ENCODE measurements around the gene FSD1L. TPM values are rescaled to one million over a fixed set of nuclear protein-coding genes. Genes with fewer than 3 reads are reported as not detected.

Gene FSD1L
- total and polyA plus RNA-seq, 4 donors = 17.6 to 61.1 (median 25.7) TPM

GRCh38 chr9:105415662-105415980 is 32.2 kb upstream of the FSD1L start:
- Histone ChIP-seq H3K36me3 (ENCODE audit: control insufficient read depth, insufficient read depth, low read length) (no peaks in the 10 kb centered on the region), H3K4me3 (ENCODE audit: low read depth, low read length) (no peak overlapping the region), H3K4me1 (ENCODE audit: control insufficient read depth, insufficient read depth, low read length) (peaks cover 3% of the 10 kb centered on the region), H3K27me3 (ENCODE audit: control insufficient read depth, insufficient read depth, low read length) (no peaks in the 10 kb centered on the region), H3K9me3 (ENCODE audit: control insufficient read depth, insufficient read depth, low read length) (no peaks in the 10 kb centered on the region), H3K27ac (ENCODE audit: low read depth, low read length) (no peak overlapping the region)
- WGBS (ENCODE audit: insufficient coverage) = 100% methylated on average over 1 of the region's 8 CpGs
- DNase-seq (ENCODE audit: low read depth in 4 of 6, low spot score in 6 of 6) = no peak

GRCh38 chr9:105416840-105417239 is 31.0 kb upstream of the FSD1L start:
- WGBS (ENCODE audit: insufficient coverage) = no CpG with 5 or more reads among the region's 1 CpG
- Histone ChIP-seq H3K9me3 (ENCODE audit: control insufficient read depth, insufficient read depth, low read length) (no peaks in the 10 kb centered on the region), H3K27ac (ENCODE audit: low read depth, low read length) (no peak overlapping the region), H3K4me1 (ENCODE audit: control insufficient read depth, insufficient read depth, low read length) (peaks cover 3% of the 10 kb centered on the region), H3K4me3 (ENCODE audit: low read depth, low read length) (no peak overlapping the region), H3K27me3 (ENCODE audit: control insufficient read depth, insufficient read depth, low read length) (no peaks in the 10 kb centered on the region), H3K36me3 (ENCODE audit: control insufficient read depth, insufficient read depth, low read length) (no peaks in the 10 kb centered on the region)
- DNase-seq (ENCODE audit: low read depth in 4 of 6, low spot score in 6 of 6) = no peak

- DNase-seq (ENCODE audit: low read depth in 4 of 6, low spot score in 6 of 6) = peak in 2 of 6 donors; percentile 29 to 92
- WGBS (ENCODE audit: insufficient coverage) = 25% methylated on average over 2 of the region's 3 CpGs
- no peaks in the 10 kb centered on the region for H3K36me3 ChIP-seq (ENCODE audit: control insufficient read depth, insufficient read depth, low read length)
- no peaks in the 10 kb centered on the region for H3K9me3 ChIP-seq (ENCODE audit: control insufficient read depth, insufficient read depth, low read length)
- no peaks in the 10 kb centered on the region for H3K27me3 ChIP-seq (ENCODE audit: control insufficient read depth, insufficient read depth, low read length)
- no peak overlapping the region for H3K4me3 ChIP-seq (ENCODE audit: low read depth, low read length)
- H3K4me1 ChIP-seq (ENCODE audit: control insufficient read depth, insufficient read depth, low read length) = peaks cover 3% of the 10 kb centered on the region
- H3K27ac ChIP-seq (ENCODE audit: low read depth, low read length) = no peak overlapping the region
These were observed 29.0 kb upstream of the FSD1L start for GRCh38 chr9:105418588-105419500.

DNA sequence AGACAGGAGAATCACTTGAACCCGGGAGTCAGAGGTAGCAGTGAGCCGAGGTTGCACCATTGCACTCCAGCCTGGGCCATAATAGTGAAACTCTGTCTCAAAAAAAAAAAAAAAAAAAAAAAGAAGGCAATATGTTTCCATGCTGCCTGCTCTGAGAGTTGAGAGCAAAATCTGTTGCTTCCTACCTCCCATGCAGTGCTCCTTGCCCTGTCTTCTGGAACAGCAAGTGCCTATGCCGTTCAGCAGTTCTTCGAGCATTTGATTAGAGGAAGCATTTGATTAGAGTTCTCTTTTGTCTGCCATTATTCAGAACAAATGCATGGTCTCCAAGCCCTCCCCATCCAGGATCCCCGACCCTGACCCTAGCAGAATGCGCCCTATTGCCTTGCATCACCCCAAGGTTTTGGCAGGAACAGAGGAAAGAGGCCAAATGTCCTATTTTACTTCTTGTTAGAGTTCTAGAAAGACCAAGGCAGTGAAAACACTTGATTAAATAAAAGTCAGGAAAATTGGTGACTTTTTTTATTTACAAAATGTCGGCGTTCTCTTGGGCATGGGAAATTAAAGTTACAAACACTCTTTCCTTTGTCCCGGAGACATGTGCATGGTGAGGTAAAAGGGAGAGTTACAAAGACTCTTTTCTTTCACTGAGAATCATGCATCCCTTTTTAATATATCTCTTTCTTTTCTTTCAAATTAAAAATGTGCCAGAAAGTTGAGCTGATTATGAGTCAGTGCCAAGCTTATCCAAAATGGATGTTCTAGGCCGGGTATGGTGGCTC is 27.8 kb upstream of the FSD1L start:
- no peak overlapping the region for H3K27ac ChIP-seq (ENCODE audit: low read depth, low read length)
- DNase-seq (ENCODE audit: low read depth in 4 of 6, low spot score in 6 of 6) = peak in 1 of 6 donors; percentile 22
- no peaks in the 10 kb centered on the region for H3K36me3 ChIP-seq (ENCODE audit: control insufficient read depth, insufficient read depth, low read length)
- H3K4me3 ChIP-seq (ENCODE audit: low read depth, low read length) = no peak overlapping the region
- peaks cover 3% of the 10 kb centered on the region for H3K4me1 ChIP-seq (ENCODE audit: control insufficient read depth, insufficient read depth, low read length)
- no peaks in the 10 kb centered on the region for H3K27me3 ChIP-seq (ENCODE audit: control insufficient read depth, insufficient read depth, low read length)
- 72% methylated on average over 5 of the region's 10 CpGs for WGBS (ENCODE audit: insufficient coverage)
- no peaks in the 10 kb centered on the region for H3K9me3 ChIP-seq (ENCODE audit: control insufficient read depth, insufficient read depth, low read length)

DNA sequence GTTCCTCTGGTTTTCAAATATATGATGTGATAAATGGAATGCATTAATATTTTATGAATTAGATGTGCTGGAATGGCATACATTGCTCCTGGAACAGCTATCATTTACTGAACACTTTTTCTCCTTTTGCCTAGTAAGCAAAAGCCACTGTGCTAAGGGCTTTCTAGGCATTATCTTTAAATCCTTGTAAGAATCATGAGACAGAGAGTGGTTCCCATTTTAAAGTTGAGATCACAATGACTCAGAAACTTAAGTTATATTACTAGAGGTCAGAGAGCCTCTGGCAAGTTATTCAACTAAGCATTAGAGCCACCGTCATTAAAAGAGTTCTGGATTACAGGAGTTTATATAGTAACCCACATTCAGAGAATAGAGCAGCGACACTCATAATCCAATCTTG is 26.7 kb upstream of the FSD1L start:
- no peak overlapping the region for H3K4me3 ChIP-seq (ENCODE audit: low read depth, low read length)
- DNase-seq (ENCODE audit: low read depth in 4 of 6, low spot score in 6 of 6) = no peak
- H3K4me1 ChIP-seq (ENCODE audit: control insufficient read depth, insufficient read depth, low read length) = peaks cover 3% of the 10 kb centered on the region
- H3K9me3 ChIP-seq (ENCODE audit: control insufficient read depth, insufficient read depth, low read length) = no peaks in the 10 kb centered on the region
- H3K27ac ChIP-seq (ENCODE audit: low read depth, low read length) = no peak overlapping the region
- WGBS (ENCODE audit: insufficient coverage) = 100% methylated on average over 1 of the region's 2 CpGs
- H3K27me3 ChIP-seq (ENCODE audit: control insufficient read depth, insufficient read depth, low read length) = no peaks in the 10 kb centered on the region
- no peaks in the 10 kb centered on the region for H3K36me3 ChIP-seq (ENCODE audit: control insufficient read depth, insufficient read depth, low read length)

DNA sequence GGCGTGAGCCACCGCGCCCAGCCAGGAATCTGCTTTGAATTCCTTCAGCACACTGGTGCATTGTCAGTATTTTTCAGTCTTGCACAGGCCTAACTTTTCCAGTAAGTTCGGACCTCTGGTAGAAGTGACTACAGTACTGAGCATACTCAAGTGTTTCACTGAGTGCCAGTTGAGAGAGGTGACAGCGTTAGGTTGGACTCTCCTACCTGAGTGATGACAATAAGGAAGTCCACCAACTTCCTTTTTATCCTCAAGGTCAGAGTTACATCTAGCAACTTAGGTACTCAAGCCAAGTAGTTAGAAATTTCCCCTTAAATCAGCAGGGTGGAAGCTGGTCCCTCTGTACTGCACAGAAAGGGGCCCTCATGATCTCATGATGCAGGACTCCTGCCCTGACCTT is 26.0 kb upstream of the FSD1L start:
- H3K27ac ChIP-seq (ENCODE audit: low read depth, low read length) = no peak overlapping the region
- H3K27me3 ChIP-seq (ENCODE audit: control insufficient read depth, insufficient read depth, low read length) = no peaks in the 10 kb centered on the region

DNA sequence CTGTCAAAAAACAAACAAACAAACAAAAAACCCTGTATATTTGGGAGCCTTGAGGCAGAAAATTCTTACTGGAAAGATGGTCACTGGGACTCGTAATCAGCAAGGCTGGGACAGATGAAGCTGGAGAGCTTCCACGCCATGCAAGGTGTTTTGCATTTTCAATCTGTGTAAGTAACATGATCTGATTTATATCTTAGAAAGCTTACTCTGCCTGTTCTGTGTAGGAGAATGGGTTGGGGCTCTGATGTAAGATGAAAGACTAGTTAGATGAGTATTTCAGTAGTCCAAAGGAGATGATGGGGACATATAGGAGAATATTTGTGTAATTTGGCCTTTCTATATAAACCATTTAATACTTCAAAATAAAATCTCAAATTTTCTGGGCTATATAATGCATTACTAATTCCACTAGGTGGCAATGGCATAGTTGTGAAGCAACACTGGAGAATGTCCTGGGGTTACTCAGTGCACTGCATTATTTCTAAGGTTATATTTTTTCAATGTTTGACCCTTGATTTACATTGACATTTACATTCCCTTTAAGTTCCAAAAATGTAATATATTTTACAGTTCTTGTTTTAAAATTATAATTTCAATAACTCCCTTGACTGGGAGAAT is 21.9 kb upstream of the FSD1L start:
- DNase-seq (ENCODE audit: low read depth in 4 of 6, low spot score in 6 of 6) = peak in 1 of 6 donors; percentile 41
- WGBS (ENCODE audit: insufficient coverage) = 71% methylated on average over 2 of the region's 2 CpGs
- H3K4me3 ChIP-seq (ENCODE audit: low read depth, low read length) = no peak overlapping the region
- H3K27me3 ChIP-seq (ENCODE audit: control insufficient read depth, insufficient read depth, low read length) = no peaks in the 10 kb centered on the region
- H3K27ac ChIP-seq (ENCODE audit: low read depth, low read length) = no peak overlapping the region
- H3K4me1 ChIP-seq (ENCODE audit: control insufficient read depth, insufficient read depth, low read length) = no peaks in the 10 kb centered on the region
- no peaks in the 10 kb centered on the region for H3K36me3 ChIP-seq (ENCODE audit: control insufficient read depth, insufficient read depth, low read length)
- no peaks in the 10 kb centered on the region for H3K9me3 ChIP-seq (ENCODE audit: control insufficient read depth, insufficient read depth, low read length)

More for the DNA sequence above, 26.0 kb upstream of the FSD1L start:
- H3K36me3 ChIP-seq (ENCODE audit: control insufficient read depth, insufficient read depth, low read length) = no peaks in the 10 kb centered on the region
- H3K4me1 ChIP-seq (ENCODE audit: control insufficient read depth, insufficient read depth, low read length) = peaks cover 3% of the 10 kb centered on the region
- no peak overlapping the region for H3K4me3 ChIP-seq (ENCODE audit: low read depth, low read length)
- 96% methylated on average over 5 of the region's 5 CpGs for WGBS (ENCODE audit: insufficient coverage)
- no peaks in the 10 kb centered on the region for H3K9me3 ChIP-seq (ENCODE audit: control insufficient read depth, insufficient read depth, low read length)
- DNase-seq (ENCODE audit: low read depth in 4 of 6, low spot score in 6 of 6) = no peak

DNA sequence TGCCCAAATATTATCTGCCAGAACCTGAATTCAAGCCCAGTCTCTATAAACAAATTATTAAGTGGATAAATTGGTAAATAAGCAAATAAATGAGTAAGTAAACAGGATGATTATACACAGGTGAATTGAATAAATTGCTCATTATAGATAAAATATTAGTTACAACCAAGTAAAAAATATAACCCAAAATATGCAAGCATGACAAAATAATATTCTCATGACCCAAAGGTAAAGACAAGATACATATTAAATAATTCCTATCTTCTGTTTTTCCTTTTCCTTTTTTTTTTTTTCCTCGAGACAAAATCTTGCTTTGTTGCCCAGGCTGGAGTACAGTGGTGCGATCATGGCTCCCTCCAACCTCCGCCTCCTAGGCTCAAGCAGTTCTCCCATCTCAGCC is 21.2 kb upstream of the FSD1L start:
- H3K27ac ChIP-seq (ENCODE audit: low read depth, low read length) = no peak overlapping the region
- H3K4me3 ChIP-seq (ENCODE audit: low read depth, low read length) = no peak overlapping the region
- H3K4me1 ChIP-seq (ENCODE audit: control insufficient read depth, insufficient read depth, low read length) = no peaks in the 10 kb centered on the region
- no peaks in the 10 kb centered on the region for H3K9me3 ChIP-seq (ENCODE audit: control insufficient read depth, insufficient read depth, low read length)
- WGBS (ENCODE audit: insufficient coverage) = no CpG with 5 or more reads among the region's 3 CpGs
- H3K36me3 ChIP-seq (ENCODE audit: control insufficient read depth, insufficient read depth, low read length) = no peaks in the 10 kb centered on the region
- no peak for DNase-seq (ENCODE audit: low read depth in 4 of 6, low spot score in 6 of 6)
- no peaks in the 10 kb centered on the region for H3K27me3 ChIP-seq (ENCODE audit: control insufficient read depth, insufficient read depth, low read length)

DNA sequence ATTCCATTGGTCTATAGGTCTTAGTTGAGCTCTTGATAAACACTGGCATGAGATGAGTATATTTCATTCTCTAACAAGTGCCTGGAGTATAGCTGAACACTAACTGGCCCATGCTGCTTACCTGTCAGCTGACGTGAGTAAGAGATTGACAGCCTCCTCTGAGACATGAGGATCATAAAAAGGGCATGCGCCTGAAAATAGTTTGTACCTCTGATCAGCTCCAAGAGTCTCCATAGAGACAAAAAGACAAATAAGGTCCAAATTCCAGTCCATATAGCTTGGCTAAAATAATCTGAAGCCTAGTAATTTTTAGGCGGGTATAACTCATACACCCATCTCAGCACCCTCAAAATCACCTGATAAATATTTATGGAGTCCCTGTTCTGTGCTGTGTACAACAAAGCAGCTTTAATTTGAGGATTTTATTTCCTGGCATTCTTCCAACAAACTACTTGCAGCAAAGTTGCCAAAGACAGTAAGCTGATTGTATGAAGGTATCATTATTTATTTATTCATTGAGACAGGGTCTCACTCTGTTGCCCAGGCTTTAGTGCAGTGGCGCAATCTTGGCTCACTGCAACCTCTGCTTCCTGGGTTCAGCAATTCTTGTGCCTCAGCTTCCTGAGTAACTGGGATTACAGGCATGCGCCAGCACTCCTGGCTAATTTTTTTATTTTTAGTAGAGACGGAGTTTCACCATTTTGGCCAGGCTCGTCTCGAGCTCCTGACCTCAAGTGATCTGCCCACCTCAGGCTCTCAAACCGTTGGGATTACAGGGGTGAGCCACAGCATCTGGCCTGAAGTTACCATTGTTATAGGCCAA is 16.2 kb upstream of the FSD1L start:
- Histone ChIP-seq H3K27ac (ENCODE audit: low read depth, low read length) (no peak overlapping the region), H3K27me3 (ENCODE audit: control insufficient read depth, insufficient read depth, low read length) (no peaks in the 10 kb centered on the region), H3K4me1 (ENCODE audit: control insufficient read depth, insufficient read depth, low read length) (peaks cover 4% of the 10 kb centered on the region), H3K36me3 (ENCODE audit: control insufficient read depth, insufficient read depth, low read length) (no peaks in the 10 kb centered on the region), H3K9me3 (ENCODE audit: control insufficient read depth, insufficient read depth, low read length) (no peaks in the 10 kb centered on the region), H3K4me3 (ENCODE audit: low read depth, low read length) (no peak overlapping the region)
- WGBS (ENCODE audit: insufficient coverage) = 58% methylated on average over 7 of the region's 9 CpGs
- peak in 1 of 6 donors; percentile 38 for DNase-seq (ENCODE audit: low read depth in 4 of 6, low spot score in 6 of 6)
